Fibroblast of mammary gland (primary cell): Measurements from ENCODE around the gene PPFIBP1.
"Not testable (repeated sequence)": the region's sequence is repeated elsewhere in the genome, so short reads cannot be mapped to it uniquely, and the experiment has no call there.

Experiments
- DNase-seq: peaks from one replicate; pipeline ENCODE4 v3.0.0-alpha.2; 2010; ENCODE audit warnings: low read depth
- H3K4me3 ChIP-seq: 2 replicates; pipeline ENCODE4 v1.5.1; 2011; ENCODE audit warnings: low read depth, mild to moderate bottlenecking, low read length, moderate library complexity; ENCODE audit not compliant: control insufficient read depth
- TF ChIP-seq, protein P1 (sequence below): conservative IDR thresholded peaks from 2 replicates; pipeline ENCODE4 v1.5.1; 2011; ENCODE audit warnings: low read depth, low read length, inconsistent platforms; ENCODE audit not compliant: control insufficient read depth, insufficient read depth

PPFIBP1 gene

DNA sequence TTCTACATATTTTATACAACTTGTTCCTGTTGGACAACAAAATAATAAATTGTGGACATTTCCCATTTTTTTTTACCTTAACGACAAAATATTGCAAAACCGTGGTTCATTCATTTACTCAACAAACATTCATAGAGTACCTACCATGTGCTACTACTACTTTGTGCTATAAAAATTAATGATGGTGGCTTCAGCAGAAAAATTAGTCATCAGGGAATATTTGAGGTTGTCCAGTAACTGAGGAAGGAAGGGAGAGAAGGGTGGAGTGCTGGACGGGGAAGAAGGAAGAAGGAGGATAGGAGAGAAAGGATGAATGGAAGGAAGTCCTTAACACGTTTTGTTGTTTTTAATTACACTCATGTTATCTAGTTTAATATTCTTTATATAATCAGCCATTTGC lies 53.7 kb downstream of the PPFIBP1 start:
- DNase-seq = peak; percentile 58
- TF ChIP-seq, protein P1, sequence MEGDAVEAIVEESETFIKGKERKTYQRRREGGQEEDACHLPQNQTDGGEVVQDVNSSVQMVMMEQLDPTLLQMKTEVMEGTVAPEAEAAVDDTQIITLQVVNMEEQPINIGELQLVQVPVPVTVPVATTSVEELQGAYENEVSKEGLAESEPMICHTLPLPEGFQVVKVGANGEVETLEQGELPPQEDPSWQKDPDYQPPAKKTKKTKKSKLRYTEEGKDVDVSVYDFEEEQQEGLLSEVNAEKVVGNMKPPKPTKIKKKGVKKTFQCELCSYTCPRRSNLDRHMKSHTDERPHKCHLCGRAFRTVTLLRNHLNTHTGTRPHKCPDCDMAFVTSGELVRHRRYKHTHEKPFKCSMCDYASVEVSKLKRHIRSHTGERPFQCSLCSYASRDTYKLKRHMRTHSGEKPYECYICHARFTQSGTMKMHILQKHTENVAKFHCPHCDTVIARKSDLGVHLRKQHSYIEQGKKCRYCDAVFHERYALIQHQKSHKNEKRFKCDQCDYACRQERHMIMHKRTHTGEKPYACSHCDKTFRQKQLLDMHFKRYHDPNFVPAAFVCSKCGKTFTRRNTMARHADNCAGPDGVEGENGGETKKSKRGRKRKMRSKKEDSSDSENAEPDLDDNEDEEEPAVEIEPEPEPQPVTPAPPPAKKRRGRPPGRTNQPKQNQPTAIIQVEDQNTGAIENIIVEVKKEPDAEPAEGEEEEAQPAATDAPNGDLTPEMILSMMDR = no peak
- no peak overlapping the region for H3K4me3 ChIP-seq

GRCh38 chr12:27578689-27579372 lies 54.8 kb downstream of the PPFIBP1 start:
- TF ChIP-seq, protein P1 = no peak
- no peak for DNase-seq
- no peak overlapping the region for H3K4me3 ChIP-seq

DNA sequence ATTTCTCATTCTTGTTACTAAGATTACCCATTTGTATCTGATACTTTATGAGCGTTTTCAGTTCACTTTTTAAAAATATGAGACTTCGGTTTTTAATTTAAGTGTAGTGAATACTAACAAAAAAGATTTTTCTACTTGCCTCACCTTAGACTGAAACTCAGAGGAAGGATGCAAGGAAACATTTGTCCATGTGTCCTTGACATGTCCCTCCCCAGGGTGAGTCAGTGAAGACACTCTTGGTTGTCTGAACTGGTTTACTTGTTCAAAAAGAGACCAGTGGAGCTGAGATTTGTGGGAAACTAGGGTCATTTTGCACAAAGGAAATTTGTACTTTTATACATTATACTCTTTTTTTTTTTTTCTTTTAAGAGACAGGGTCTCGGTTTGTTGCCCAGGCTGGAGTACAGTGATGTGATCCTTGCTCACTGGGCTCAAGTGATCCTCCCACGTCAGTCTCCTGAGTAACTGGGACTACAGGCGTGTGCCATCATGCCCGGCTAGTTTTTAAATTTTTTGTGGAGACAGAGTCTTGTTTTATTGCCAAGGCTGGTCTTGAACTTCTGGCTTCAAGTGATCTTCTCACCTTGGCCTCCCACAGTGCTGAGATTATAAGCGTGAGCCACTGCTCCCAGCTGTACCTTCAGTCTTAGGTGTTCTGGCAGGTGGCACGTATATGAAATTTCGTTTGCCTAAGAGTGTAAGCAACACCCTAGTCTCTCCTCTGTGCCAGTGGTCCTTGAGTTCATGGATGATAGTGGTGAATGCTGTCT lies 56.7 kb downstream of the PPFIBP1 start:
- H3K4me3 ChIP-seq = no peak overlapping the region

DNA sequence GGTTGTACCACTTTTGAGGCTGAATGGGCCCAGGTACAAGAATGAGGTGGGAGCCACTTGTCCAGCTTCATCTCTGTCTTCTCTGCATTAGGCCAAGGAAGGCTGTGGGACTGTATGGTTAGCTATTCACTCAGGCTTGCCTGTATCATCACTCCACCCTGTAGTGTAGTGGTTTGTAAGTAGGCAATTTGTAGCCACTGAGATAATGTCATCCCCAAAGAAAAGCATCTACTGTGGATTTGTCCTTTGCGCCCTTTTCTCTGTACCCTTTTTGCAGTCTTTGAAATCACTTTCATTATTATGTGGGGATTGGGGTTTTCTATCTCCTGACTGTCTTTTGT lies 57.3 kb downstream of the PPFIBP1 start:
- not testable (repeated sequence) for DNase-seq, H3K4me3 ChIP-seq

More for the DNA sequence above, 56.7 kb downstream of the PPFIBP1 start:
- TF ChIP-seq, protein P1 = no peak
- DNase-seq = no peak

DNA sequence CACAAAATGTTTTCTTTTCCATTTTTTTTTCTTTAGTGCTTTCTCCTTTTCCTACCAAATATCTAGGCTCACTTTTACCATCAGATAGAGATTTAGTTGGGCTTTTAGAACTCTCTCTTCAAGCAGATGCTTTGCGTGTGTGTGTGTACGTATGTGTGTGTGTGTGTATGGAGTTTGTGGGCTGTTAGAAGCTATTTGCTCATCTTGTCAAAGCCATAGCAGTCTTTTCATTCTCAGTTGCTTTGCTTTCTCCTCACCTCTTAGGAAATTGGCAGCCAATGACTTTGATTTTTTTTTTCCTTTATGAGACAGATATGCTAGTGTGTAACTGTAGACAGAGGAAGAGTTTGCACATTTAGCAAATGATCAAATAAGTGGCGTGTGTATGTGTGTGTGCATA lies 57.8 kb downstream of the PPFIBP1 start:
- not testable (repeated sequence) for DNase-seq, H3K4me3 ChIP-seq

DNA sequence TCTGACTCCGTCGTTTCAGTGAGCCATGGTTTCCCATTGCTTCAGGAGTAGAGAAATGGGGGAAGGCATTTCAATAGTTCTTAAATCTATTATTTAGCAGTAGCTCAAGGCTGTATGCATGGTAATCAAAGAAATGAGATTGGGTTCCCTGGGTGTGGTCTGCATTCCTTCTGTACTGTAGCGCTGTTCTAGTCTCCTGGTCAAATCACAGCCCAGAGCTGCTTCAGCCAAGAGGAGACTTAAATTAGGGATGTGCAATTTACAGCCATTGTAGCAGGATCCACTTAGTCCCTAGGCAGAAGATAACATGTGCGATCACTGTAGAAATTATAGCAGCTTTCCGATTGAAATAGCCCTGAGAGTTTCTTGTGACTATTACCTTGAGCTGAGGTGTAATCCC lies 58.4 kb downstream of the PPFIBP1 start:
- DNase-seq, H3K4me3 ChIP-seq: not testable (repeated sequence)

DNA sequence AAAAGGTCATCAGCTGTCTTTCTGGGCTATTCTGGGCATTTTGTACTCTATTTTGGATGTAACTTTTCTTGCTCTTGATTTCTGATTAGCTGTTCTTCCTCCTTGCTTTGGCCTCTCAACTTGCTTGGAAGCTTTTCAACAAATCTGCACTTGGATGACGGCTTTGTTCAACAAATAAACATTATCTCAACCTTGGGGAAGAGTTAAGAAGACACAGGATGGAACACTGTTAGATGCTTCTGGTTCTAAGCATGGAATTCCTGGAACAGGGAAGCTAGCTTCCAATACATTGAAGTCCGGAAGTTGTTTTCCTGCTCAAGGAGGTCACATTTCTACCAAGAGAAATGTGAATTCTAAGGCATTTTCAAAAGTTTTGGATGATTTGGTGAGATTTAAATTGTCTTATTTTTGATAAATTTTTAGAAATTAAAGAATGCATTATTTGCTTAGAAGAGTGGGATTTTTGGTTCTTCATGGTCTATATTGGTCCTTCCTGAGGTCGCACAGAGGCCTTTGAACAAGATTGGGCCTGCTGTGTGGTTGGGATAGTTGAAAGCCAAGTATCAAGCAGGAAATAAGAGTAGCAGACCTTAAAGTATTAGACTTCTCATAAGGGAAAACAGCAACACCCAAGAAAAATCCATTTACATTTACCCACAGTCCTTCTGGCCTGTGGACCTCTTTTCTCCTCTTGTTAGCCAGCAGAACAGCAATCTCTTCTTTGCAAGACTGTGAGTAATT lies 59.2 kb downstream of the PPFIBP1 start:
- peak; percentile 81 for DNase-seq
- H3K4me3 ChIP-seq = no peak overlapping the region
- TF ChIP-seq, protein P1 = no peak

GRCh38 chr12:27583981-27584380 lies 60.0 kb downstream of the PPFIBP1 start:
- DNase-seq = no peak
- no peak overlapping the region for H3K4me3 ChIP-seq
- TF ChIP-seq, protein P1 = no peak
